Fibroblast of skin of scalp (primary cell): ENCODE results near the gene TAF11L9. TPM values are rescaled to one million over a fixed set of nuclear protein-coding genes. Genes with fewer than 3 reads are reported as not detected.
"Not testable (repeated sequence)": the region's sequence is repeated elsewhere in the genome, so short reads cannot be mapped to it uniquely, and the experiment has no call there.

ENCODE experiments used
- DNase-seq: peaks from one replicate; pipeline ENCODE4 v3.0.0-alpha.2; 2013
- polyA plus RNA-seq, 2 experiments: library from polyadenylated mRNA; unstranded; fragments of 120-200 nt; gene quantifications; one replicate each; pipeline ENCODE4 v1.2.1, GENCODE V29; 2013; ENCODE audit not compliant: insufficient read length in 2 of 2

The TAF11L9 gene
- not detected for polyA plus RNA-seq (2013, experiment 1 of 2; ENCODE audit: insufficient read length)
- not detected for polyA plus RNA-seq (2013, experiment 2 of 2; ENCODE audit: insufficient read length)

DNA sequence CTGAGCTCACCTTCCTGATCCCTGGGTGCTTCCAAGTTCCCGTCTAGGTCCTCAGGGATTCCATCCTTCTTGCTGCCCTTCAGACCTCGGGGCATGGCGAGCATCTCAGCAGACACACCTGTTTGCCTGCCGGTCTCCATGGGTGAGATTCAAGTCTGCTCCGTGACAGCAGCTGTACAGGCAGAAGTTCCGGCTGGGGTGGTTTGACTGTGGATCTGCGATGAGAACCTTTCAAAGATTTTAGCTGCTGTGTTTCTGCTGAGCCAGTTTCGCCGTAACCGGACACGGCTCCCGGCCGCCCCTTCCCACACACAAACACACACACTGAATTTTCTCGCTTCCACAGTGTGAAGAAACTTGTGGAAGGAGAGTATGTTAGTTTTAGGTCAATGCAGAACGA, at the start of gene TAF11L9:
Gene TAF11L9, minus strand, starts transcription at position 140 of the 400 bp plus-strand sequence.
- DNase-seq, result not testable (repeated sequence)

DNA sequence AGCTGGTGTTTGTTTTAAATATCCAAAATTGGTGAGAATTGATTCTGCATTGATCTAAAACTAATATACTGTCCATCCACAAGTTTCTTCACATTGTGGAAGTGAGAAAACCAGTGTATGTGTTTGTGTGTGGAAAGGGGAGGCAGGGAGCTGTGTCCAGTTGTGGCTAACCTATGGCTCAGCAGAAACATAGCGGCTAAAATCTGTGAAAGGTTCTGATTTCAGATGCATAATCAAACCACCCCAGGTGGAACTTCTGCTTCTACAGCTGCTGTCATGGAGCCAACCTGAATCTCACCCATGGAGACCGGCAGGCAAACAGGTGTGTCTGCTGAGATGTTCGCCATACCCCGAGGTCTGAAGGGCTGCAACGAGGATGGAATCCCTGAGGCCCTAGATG, 40.0 kb upstream of the TAF11L9 start, which contains the start of gene TAF11L14:
Gene TAF11L14, plus strand, starts transcription at position 301 of the 400 bp plus-strand sequence.
- no peak for DNase-seq

DNA sequence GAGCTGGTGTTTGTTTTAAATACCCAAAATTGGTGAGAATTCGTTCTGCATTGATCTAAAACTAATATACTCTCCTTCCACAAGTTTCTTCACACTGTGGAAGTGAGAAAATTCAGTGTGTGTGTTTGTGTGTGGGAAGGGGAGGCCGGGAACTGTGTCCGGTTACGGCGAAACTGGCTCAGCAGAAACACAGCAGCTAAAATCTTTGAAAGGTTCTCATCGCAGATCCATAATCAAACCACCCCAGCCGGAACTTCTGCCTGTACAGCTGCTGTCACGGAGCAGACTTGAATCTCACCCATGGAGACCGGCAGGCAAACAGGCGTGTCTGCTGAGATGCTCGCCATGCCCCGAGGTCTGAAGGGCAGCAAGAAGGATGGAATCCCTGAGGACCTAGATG, 37.6 kb upstream of the TAF11L9 start, which contains the start of gene TAF11L13:
Gene TAF11L13, plus strand, starts transcription at position 301 of the 400 bp plus-strand sequence.
- not testable (repeated sequence) for DNase-seq

DNA sequence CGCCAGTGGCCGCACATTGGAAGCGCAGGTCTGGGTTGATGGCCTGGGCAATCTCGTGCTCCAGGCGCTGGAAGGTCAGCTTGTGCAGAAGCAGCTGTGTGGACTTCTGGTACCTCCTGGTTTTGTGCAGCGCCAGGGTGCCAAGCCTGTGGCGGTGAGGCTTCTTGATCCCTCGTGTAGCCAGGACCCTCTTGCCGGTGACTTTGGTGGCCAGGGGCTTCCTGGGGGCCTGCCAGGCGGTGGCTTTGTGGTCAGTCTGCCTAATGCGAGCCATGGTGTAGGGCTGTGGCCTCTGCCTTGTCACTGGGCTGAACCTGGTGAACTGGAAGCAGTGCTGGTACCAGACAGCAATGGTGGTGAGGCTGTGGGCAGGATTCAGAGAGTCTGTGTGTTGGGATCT, 31.5 kb upstream of the TAF11L9 start:
- no peak for DNase-seq

DNA sequence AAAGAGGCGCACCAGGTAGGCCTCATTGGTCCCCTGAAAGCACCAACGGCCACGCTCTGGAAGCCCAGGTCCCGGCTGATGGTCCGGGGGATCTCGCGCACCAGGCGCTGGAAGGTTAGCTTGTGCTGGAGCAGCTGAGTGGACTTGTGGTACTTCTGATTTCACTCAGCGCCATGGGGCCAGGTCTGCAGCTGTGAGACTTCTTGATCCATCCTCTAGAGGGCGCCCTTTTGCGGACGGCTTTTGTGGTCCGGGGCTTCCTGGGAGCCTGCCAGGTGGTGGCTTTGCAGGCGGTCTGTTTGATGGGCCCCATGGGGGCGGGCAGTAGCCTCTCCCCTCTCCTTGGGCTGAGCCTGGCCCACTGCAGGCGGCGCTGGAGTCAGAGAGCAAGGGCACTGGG, 26.4 kb upstream of the TAF11L9 start:
- DNase-seq, result no peak

DNA sequence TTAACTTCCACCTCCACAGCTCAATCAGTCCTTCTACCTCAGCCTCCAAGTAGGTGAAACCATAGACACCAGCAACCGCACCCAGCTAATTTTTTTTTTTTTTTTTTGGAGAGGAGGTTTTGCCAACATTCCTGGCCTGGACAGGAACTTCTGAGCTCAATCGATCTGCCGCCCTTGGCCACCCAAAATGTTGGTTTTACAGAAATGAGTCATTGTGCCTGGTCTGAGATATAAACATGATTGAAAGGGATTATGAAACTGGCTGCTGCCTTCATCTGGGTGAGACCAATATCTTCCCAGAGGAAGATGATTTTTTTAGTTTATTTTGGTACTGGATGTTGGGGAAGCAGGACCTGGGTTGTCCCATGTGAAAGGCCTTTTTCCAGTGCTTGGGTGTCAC, 25.2 kb upstream of the TAF11L9 start:
- DNase-seq, result no peak

- no peak for DNase-seq
These were observed 20.8 kb upstream of the TAF11L9 start for GRCh38 chr5:17614872-17615605.

DNA sequence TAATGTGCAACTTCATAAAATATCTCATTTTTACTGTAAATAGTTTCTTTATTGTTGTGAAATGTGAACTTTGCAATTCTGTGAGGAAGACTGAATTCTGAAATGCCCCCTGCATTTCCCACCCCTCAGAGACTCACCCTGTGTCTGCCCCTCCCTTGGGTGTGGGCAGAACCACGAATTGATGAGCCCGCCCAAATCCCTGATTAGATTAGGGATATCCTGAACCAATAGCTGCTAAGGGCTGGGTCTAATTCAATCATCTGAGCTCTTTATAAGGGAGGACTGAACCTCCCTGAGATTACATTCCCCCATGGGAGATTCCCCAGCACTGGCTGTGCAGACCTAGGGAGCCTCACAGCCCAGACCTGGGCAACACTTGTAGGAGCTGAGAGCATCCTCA, 15.9 kb upstream of the TAF11L9 start, which contains the start of gene TAF11L12:
Gene TAF11L12, plus strand, starts transcription at position 301 of the 400 bp plus-strand sequence.
- DNase-seq, result not testable (repeated sequence)

DNA sequence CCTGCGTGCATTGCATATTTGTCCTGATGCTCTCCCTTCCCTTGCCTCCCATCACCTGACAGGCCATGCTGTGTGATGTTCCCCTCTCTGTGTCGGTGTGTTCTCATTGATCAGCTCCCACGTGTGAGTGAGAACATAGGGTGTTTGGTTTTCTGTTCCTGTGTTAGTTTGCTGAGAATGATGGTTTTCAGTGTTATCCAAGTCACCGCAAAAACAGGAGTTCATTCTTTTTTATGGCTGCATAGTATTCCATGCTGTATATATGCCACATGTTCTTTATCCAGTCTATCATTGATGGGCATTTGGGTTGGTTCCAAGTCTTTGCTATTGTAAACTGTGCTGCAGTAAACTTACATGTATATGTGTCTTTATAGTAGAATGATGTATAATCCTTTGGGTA, 13.3 kb upstream of the TAF11L9 start:
- not testable (repeated sequence) for DNase-seq

GRCh38 chr5:17604951-17605350, 10.8 kb upstream of the TAF11L9 start:
- DNase-seq, result no peak

DNA sequence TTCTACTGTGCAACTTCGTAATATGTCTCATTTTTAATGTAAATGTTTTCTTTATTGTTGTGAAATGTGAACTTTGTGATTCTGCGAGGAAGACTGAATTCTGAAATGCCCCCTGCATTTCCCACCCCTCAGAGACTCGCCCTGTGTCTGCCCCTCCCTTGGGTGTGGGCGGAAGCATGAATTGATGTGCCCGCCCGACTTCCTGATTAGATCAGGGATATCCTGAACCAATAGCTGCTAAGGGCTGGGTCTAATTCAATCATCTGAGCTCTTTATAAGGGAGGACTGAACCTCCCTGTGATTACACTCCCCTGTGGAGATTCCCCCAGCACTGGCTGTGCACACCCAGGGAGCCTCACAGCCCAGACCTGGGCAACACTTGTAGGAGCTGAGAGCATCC, 9.7 kb upstream of the TAF11L9 start, which contains the start of gene TAF11L11:
Gene TAF11L11, plus strand, starts transcription at position 304 of the 400 bp plus-strand sequence.
- not testable (repeated sequence) for DNase-seq

GRCh38 chr5:17597728-17598127, 3.5 kb upstream of the TAF11L9 start, which contains the start of gene TAF11L10:
Gene TAF11L10, minus strand, starts transcription at chr5:17597828.
- DNase-seq, result not testable (repeated sequence)

DNA sequence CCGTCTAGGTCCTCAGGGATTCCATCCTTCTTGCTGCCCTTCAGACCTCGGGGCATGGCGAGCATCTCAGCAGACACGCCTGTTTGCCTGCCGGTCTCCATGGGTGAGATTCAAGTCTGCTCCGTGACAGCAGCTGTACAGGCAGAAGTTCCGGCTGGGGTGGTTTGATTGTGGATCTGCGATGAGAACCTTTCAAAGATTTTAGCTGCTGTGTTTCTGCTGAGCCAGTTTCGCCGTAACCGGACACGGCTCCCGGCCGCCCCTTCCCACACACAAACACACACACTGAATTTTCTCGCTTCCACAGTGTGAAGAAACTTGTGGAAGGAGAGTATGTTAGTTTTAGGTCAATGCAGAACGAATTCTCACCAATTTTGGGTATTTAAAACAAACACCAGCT, 3.3 kb downstream of the TAF11L9 start, which contains the start of gene TAF11L8:
Gene TAF11L8, minus strand, starts transcription at position 101 of the 400 bp plus-strand sequence.
- not testable (repeated sequence) for DNase-seq

GRCh38 chr5:17585658-17586057, 8.5 kb downstream of the TAF11L9 start, which contains the start of gene TAF11L7:
Gene TAF11L7, minus strand, starts transcription at chr5:17585758.
- not testable (repeated sequence) for DNase-seq
